GM21576 (cell line): ENCODE results near the gene ANKRD65.
"Not testable (repeated sequence)": the region's sequence is repeated elsewhere in the genome, so short reads cannot be mapped to it uniquely, and the experiment has no call there.

Source experiments
- ATAC-seq: cut with Tn5 transposase; IDR thresholded peaks from one replicate; pipeline ENCODE4 v1.9.1; 2021; ENCODE audit warnings: mild to moderate bottlenecking, moderate library complexity; ENCODE audit not compliant: unreplicated experiment

Gene ANKRD65

GRCh38 chr1:1421147-1421906, at the start of gene ANKRD65:
ANKRD65 (minus strand) TSS chr1:1421276; CDS start chr1:1421005, 271 bp downstream.
- ATAC-seq = no peak

DNA sequence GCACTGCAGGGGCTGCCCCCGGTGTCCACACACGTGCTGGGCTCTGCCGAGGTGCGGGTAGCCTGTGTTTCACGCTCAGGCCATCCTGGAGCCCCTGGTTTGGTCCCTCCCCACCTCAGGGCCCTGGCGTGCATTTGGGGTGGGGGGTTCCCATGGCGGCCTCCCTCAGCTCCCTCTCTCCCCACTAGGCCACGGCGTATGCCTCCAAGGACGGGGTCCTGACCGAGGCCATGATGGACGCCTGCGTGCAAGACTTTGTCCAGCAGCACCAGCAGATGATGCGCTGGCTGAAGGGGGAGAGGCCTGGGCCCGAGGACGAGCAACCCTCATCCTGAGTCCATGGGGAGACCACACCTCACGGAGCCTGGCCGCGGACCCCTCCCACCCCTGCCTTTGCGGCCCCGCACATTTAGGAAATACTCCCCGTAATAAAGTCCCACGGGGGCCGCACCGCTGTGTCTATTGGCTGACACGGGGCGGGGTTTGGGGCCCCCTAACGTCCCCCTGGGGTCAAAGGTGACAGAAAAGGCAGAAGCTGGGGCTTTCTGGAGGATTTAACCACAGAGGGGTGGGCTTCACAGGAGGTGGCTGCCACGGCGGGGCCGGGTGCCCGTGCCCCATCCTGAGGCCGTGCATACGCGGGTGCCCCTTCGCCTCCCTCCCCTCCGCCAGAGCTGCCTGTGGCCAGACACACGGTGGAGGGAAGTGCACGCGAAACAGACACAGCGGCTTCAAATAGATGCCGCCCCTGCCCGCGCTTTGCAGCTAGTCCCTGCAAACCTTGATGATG, 47.3 kb upstream of the ANKRD65 start:
- not testable (repeated sequence) for ATAC-seq

GRCh38 chr1:1463312-1463711, 42.2 kb upstream of the ANKRD65 start:
- ATAC-seq = no peak

GRCh38 chr1:1462318-1462966, 41.4 kb upstream of the ANKRD65 start:
- ATAC-seq = no peak

DNA sequence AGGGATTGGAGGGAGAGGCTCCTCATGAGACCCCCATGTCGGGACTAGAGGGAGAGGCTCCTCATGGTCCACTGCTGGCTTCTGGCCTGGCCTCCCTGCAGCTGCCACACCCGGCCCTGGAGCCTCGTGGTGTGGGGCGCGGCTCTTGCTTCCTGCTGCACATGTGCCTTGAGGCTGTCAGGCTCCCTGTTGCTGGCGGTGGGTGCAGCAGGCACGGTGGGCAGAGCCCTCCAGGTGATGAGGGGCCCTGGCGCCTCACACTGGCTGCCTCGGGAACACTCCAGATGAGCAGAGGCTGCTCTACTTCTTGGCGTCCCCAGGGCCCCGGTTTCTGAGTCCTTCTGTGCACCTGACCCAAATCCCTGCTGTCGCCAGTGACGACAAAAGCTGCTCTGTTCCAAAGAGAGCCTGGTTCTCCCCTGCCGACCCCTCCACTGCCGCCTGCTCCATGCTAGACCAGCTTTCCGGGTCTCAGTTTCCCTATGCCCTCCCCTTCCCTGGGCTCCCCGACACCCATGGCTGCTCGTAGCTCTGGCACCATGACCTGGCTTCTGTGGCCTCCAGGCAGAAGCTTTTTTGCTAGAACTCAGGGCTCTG, 40.7 kb upstream of the ANKRD65 start:
- no peak for ATAC-seq

- ATAC-seq = no peak
These were observed 39.6 kb upstream of the ANKRD65 start for GRCh38 chr1:1460540-1461130.

DNA sequence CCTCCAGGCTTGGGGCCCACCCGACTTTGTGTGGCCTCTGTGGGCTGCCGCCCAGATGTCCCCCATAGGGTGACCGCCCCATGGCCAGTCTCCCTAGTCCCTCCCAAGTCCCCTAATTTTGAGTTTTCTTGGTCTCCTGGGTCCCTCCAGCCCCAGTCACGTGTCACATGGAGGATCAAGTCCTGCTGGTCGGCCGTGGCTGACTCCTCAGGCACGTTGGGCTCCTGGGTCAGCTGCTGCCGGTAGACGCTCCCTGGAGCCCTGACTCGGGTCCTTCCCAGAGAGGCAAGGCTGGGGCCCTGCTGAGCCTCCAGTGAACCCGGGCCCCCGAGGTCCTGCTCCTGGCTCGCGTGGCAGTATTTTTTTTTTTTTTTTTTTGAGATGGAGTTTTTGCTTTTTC, 38.6 kb upstream of the ANKRD65 start:
- not testable (repeated sequence) for ATAC-seq

DNA sequence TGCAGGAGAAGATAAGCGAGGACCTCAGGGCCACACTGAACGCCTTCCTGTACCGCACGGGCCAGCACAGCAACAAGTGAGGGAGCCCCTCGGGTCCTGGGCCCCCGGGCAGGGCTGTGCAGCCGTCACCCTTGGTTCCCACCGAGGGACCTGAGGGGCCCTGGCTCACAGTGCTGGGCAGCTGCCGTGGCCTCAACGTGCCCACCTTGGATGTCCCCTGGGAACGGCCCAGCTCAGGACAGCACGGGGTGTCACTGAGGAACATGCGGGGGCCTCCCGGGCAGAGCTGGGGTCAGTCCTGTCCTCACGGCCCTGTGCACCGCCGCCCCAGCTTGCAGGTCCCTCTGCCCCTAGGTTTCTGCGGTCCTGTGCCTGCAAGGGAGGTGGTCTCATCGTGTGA, 38.1 kb upstream of the ANKRD65 start:
- not testable (repeated sequence) for ATAC-seq

- ATAC-seq = not testable (repeated sequence)
These were observed 35.7 kb upstream of the ANKRD65 start for GRCh38 chr1:1456683-1457255.

GRCh38 chr1:1455934-1456333, 34.9 kb upstream of the ANKRD65 start:
- not testable (repeated sequence) for ATAC-seq

DNA sequence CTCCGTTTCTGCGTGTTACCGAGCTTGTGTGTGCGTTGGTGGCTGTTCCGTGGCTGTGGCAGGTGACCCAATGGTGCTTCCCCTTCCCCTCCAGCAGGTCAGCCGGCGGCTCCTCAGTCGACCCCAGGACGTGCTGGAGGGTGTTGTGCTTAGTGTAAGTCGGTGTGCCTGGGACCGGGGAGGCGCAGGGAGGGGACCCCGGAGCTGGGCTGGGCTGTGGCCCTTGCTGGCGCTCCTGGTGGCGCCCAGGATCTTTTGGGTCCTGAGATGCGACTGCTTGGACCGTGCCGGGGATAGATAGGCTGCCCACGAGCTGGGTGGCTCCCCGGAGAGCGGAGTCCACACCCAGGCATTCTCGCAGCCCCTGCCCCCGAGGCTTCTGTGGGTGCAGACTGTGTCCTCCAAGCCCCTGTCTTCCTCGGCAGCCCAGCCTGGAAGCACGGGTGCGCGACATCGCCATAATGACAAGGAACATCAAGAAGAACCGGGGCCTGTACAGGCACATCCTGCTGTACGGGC, 34.3 kb upstream of the ANKRD65 start:
- ATAC-seq = no peak

DNA sequence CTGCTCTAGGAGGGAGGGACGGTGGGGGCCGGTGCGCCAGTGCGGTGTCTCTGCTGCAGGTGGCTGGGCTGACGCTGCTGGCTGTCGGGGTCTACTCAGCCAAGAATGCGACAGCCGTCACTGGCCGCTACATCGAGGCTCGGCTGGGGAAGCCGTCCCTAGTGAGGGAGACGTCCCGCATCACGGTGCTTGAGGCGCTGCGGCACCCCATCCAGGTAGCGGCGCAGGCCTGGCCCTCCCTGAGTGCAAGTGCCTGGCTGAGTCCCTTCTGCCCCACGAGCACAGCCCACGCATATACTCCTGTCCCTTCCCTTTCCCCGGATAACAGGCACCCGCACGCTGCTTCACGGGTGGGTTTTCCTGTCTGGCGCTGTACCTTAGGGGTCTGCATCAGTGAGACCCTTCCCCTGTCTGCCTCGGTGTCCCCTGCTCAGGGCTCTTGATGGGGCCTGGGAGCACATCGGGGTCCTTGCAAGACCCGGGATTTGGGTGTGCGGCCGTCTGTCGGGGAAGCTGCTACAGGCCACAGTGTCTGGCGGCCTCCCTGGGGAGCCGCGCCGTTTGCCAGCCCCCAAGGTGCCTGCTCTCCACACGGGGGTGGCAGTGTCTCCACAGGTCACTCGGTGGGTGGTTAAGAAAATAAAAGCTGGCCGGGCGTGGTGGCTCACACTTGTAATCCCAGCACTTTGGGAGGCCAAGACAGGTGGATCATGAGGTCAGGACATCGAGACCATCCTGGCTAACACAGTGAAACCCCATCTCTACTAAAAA, 33.4 kb upstream of the ANKRD65 start:
- not testable (repeated sequence) for ATAC-seq

DNA sequence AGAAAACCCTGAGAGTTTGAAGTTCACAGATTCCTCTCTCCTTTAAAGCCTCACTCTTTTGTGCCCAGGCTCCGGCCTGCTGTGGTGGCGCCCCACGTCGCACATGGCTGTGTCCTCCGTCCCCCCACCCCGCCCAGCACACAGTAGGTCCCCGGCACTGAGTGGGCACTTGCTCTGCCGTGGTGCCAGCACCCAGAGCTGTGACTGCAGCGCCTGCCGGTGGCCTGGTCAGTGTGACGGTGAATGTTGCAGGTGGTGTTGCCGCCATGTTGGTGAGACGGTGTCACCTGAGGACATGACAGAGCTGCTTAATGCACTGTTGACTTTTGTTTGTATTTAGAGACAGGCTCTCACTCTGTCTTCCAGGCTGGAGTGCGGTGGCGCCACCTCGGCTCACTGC, 31.8 kb upstream of the ANKRD65 start:
- ATAC-seq = no peak

GRCh38 chr1:1452365-1452739, 31.3 kb upstream of the ANKRD65 start:
- not testable (repeated sequence) for ATAC-seq

DNA sequence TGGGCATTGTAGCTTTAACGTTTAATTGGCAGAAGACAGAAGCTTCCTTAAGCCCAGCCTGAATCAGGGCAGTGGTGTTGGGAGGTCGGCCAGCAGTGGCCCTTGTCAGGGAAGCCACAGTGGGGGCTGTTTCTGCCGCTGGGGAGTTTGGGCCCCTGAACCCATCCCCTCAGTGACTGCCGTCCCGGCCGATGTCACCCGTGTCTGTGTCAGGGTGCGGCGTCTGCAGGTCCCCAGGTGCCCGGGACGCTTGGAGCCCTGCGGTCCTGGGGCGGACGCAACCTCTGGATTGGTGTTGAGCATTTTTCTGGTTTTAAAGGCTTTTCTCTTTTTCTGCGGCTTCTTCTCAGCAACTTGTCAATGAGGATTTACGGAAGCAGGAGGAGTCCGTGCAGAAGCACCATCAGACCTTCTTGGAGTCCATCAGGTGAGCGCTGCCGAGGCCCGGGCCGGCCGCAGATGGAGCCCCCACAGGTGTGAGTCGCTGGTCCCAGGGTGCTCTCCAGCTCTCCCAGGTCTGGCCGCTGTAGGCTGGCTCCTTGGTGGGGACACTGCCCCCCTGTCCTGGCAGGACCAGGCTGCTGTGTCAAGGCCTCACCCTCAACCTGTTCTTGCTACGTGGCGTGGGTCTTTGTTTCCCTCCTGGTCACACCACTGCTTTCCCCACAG, 30.8 kb upstream of the ANKRD65 start:
- no peak for ATAC-seq

GRCh38 chr1:1450616-1451015, 29.5 kb upstream of the ANKRD65 start:
- ATAC-seq = not testable (repeated sequence)

DNA sequence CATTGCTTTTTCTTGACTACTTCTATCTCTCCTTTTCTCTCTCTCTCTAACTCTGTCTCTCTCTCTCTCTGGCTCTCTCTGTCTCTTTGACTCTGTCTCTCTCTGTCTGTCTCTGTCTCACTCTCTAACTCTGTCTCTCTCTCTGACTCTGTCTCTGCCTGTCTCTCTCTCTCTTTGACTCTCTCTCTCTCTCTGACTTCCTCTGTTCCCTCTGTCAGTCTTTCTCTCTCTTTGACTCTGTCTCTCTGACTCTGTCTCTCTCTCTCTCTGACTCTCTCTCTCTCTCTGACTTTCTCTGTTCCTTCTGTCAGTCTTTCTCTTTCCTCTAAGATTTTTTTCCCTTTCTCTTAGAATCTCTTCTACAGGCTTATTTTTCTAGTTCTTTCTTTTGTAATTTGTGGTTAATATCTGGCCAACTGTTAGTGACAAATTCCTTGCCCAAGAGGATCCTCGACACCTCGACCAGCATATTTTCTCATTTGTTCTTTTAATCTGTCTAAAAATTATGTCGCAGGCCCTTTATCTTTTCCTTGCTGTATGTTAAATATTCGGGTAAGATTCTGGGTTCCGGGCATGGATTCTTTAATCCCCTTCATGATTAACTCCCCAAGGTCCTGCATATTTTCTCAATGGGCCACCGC, 28.1 kb upstream of the ANKRD65 start, which contains the start of gene ATAD3C:
Gene ATAD3C (plus strand): TSS at position 591 of the 641 bp plus-strand sequence. CDS start 995 bp downstream, outside the sequence.
- no peak for ATAC-seq

DNA sequence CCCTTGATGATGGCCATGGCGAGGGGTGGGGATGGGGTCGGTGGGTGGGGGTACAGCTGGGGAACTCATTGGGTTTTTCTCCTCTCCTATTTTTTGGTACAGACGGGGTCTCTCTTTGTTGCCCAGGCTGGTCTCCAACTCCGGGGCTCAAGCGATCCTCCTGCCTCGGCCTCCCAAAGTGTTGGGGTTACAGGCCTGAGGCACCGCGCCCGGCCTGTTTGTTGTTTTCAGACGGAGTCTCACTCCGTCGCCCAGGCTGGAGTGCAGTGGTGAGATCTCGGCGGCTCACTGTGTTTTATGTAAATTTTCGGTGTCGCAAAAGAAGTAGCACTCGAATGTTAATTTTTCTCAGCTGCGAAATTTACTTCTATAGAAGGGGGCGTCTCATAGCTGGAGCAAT, 25.6 kb upstream of the ANKRD65 start:
- not testable (repeated sequence) for ATAC-seq
